K562 (cell line): ENCODE results near the gene PCDHA3. TPM values are rescaled to one million over a fixed set of nuclear protein-coding genes. Genes with fewer than 3 reads are reported as not detected.
"Not testable (repeated sequence)": the region's sequence is repeated elsewhere in the genome, so short reads cannot be mapped to it uniquely, and the experiment has no call there.

Experiments used
- ATAC-seq: fragments of 200-7000 bp; cut with Tn5 transposase; 3 replicates; pipeline ENCODE4 v1.9.1; 2020; ENCODE audit warnings: moderate library complexity
- BruUV-seq: library from RNA; stranded (reverse); fragments of 400-500 nt; replicated peaks from 2 replicates; lab custom pipeline; 2021; lab: Mats Ljungman, UMichigan
- CTCF ChIA-PET: fragments of 300-600 bp; formaldehyde crosslinking; extraction: SDS; loops from one replicate; lab custom pipeline; 2021; ENCODE audit warnings: low intra/inter-chr PET ratio; lab: Yijun Ruan, JAX
- POLR2A ChIA-PET: fragments of 300-600, 350-650 bp; sonication (Branson Sonifier 250); formaldehyde crosslinking; extraction: SDS; loops from one replicate; lab custom pipeline; 2021; ENCODE audit warnings: antibody characterized with exemption, inconsistent platforms; lab: Yijun Ruan, JAX
- DNase-seq, 4 experiments: peaks; one replicate each; pipeline versions ENCODE4 v3.0.0 to v3.0.0-alpha.2; 2011 to 2018; ENCODE audit warnings: low spot score in 3 of 4, mixed read lengths in 3 of 4; ENCODE audit errors: extremely low read depth in 1 of 4
- FAIRE-seq: peaks from 2 replicates; lab custom pipeline; 2011; peaks lifted over from hg19 to GRCh38; lab: Jason Lieb, UNC
- H2AFZ ChIP-seq: 2 replicates; pipeline ENCODE4 v1.6.0; 2011; ENCODE audit warnings: low read depth, low read length, control low read depth, inconsistent platforms
- H3K27ac ChIP-seq: fragments of 200-600 bp; 3 replicates; pipeline ENCODE4 v1.8.0; 2011; ENCODE audit warnings: low read depth, mild to moderate bottlenecking, control low read depth, inconsistent platforms, low read length, moderate library complexity, mixed read lengths; ENCODE audit errors: extremely low read depth
- H3K27me3 ChIP-seq, 2 experiments: fragments of 300-600 bp in 1 of 2; 2 replicates in 1 of 2; 3 replicates in 1 of 2; pipeline versions ENCODE4 v1.6.0 to v1.8.0; 2011; ENCODE audit warnings: inconsistent platforms in 2 of 2, low read length in 2 of 2, mild to moderate bottlenecking in 1 of 2, mixed read lengths in 1 of 2, moderate library complexity in 1 of 2; ENCODE audit not compliant: control insufficient read depth in 2 of 2, insufficient read depth in 2 of 2
- H3K36me3 ChIP-seq: fragments of 300-600 bp; 3 replicates; pipeline ENCODE4 v1.8.0; 2011; ENCODE audit warnings: mild to moderate bottlenecking, low read length, inconsistent platforms; ENCODE audit not compliant: control insufficient read depth, insufficient read depth
- H3K4me1 ChIP-seq, 2 experiments: fragments of 200-600 bp in 1 of 2; replicated peaks in 1 of 2; 2 replicates in 1 of 2; 3 replicates in 1 of 2; pipeline versions ENCODE4 v1.5.1 to v1.8.0; 2011; ENCODE audit warnings: inconsistent platforms in 2 of 2, low read length in 2 of 2, mild to moderate bottlenecking in 1 of 2, mixed read lengths in 1 of 2, moderate library complexity in 1 of 2; ENCODE audit not compliant: control insufficient read depth in 2 of 2, insufficient read depth in 2 of 2
- H3K4me2 ChIP-seq: 2 replicates; pipeline ENCODE4 v1.6.1; 2011; ENCODE audit warnings: low read length, control low read depth, inconsistent platforms, mixed read lengths; ENCODE audit not compliant: insufficient read depth
- H3K4me3 ChIP-seq: fragments of 200-600 bp; sonication (generic), shearing (Covaris generic); 2 replicates; pipeline ENCODE4 v1.5.1; 2016; ENCODE audit warnings: control low read depth, inconsistent platforms
- H3K79me2 ChIP-seq: fragments of 200-600 bp; 3 replicates; pipeline ENCODE4 v1.8.0; 2011; ENCODE audit warnings: low read length, inconsistent platforms; ENCODE audit not compliant: control insufficient read depth, insufficient read depth
- H3K9ac ChIP-seq, 2 experiments: 2 replicates each; pipeline versions ENCODE4 v1.6.0 to v1.6.1; 2011; ENCODE audit warnings: low read depth in 2 of 2, low read length in 2 of 2, control low read depth in 1 of 2, inconsistent platforms in 1 of 2, mild to moderate bottlenecking in 1 of 2, mixed read lengths in 1 of 2; ENCODE audit not compliant: insufficient read depth in 1 of 2
- H3K9me1 ChIP-seq: one replicate; pipeline ENCODE4 v1.6.0; 2011; ENCODE audit warnings: inconsistent platforms, mild to moderate bottlenecking, low read length, moderate library complexity; ENCODE audit not compliant: control insufficient read depth, insufficient read depth
- H3K9me3 ChIP-seq: replicated peaks from 2 replicates; pipeline ENCODE4 v1.5.1; 2011; ENCODE audit warnings: low read depth, low read length, inconsistent platforms; ENCODE audit not compliant: control insufficient read depth, insufficient read depth
- H4K20me1 ChIP-seq: replicated peaks from 2 replicates; pipeline ENCODE4 v1.6.1; 2011; ENCODE audit warnings: low read length, inconsistent platforms, mixed read lengths; ENCODE audit not compliant: control insufficient read depth, insufficient read depth
- CTCF ChIP-seq, 3 experiments: IDR thresholded peaks in 2 of 3; conservative IDR thresholded peaks in 1 of 3; 2 replicates each; pipeline ENCODE4 v1.5.1; 2011 to 2012; ENCODE audit warnings: low read length in 3 of 3, mild to moderate bottlenecking in 3 of 3, control low read depth in 2 of 3, improper control_type of control experiment in 1 of 3, inconsistent platforms in 1 of 3, low read depth in 1 of 3, mixed read lengths in 1 of 3, moderate library complexity in 1 of 3; ENCODE audit not compliant: insufficient read depth in 2 of 3
- FOXP4 ChIP-seq: sonication (generic); formaldehyde crosslinking; IDR thresholded peaks from 2 replicates; pipeline ENCODE4 v1.8.0; 2022; ENCODE audit warnings: mild to moderate bottlenecking, missing genetic modification reagents, borderline replicate concordance
- WGBS: fragments of 100-300 bp; shearing (Covaris generic); methylation state at CpG from one replicate; pipeline ENCODE4 v1.1.6; 2016; ENCODE audit warnings: low coverage, mixed read lengths; ENCODE audit not compliant: insufficient coverage; ENCODE audit errors: missing lambda C conversion rate; 5-methylcytosine and 5-hydroxymethylcytosine counted together
- in situ Hi-C: fragments of 300-500 bp; cut with MboI; formaldehyde crosslinking; loops from 4 replicates; pipeline ENCODE4 v1.15.0; 2018; ENCODE audit warnings: inconsistent platforms, mixed read lengths
- intact Hi-C: fragments of 100-400 bp; cut with micrococcal nuclease; formaldehyde crosslinking; loops from 2 replicates; pipeline ENCODE4 v1.14.2; 2022
- polyA plus RNA-seq, 8 experiments: library from polyadenylated mRNA; depleted of rRNA in 4 of 8; stranded (reverse) in 5 of 8; unstranded in 3 of 8; fragments of >200 nt; fragmentation: Nextera tagmentation in 2 of 8; fragmentation: Illumina TruSeq in 1 of 8; extraction: Ambion mirVana in 2 of 8; extraction: Trizol in 1 of 8; gene quantifications; 2 replicates each; pipeline versions ENCODE4 v1.2.1 to v1.2.3, GENCODE V29; 2011 to 2014; ENCODE audit warnings: inconsistent platforms in 1 of 8, missing spikeins in 1 of 8
- total RNA-seq, 7 experiments: library from RNA; depleted of rRNA in 6 of 7; stranded (reverse); fragments of >200 nt in 6 of 7; fragmentation: Illumina TruSeq in 2 of 7; extraction: Trizol in 2 of 7; gene quantifications; 2 replicates each; pipeline versions ENCODE4 v1.2.1 to v1.2.3, GENCODE V29; 2011 to 2021; ENCODE audit warnings: low replicate concordance in 1 of 7

The PCDHA3 gene
- total and polyA plus RNA-seq, 9 of the 15 experiments (the other 6 are each of a cell fraction or from before 2014, with no cell fraction given), result not detected

DNA sequence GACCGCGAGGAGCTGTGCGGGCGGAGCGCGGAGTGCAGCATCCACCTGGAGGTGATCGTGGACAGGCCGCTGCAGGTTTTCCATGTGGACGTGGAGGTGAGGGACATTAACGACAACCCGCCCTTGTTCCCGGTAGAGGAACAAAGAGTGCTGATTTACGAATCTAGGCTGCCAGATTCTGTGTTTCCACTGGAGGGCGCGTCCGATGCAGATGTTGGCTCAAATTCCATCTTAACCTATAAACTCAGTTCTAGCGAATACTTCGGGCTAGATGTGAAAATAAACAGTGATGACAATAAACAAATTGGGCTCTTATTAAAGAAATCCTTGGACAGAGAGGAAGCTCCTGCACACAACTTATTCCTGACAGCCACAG is 27.5 kb downstream of the PCDHA3 start:
- no peaks in the 10 kb centered on the region for H3K9me3 ChIP-seq
- no peaks in the 10 kb centered on the region for H3K79me2 ChIP-seq
- no peak for ATAC-seq
- no peaks in the 10 kb centered on the region for H4K20me1 ChIP-seq
- in situ Hi-C loops (no loop called here), intact Hi-C loops (loop anchor here (5.0 kb wide), 1 partner anchor 214 kb away; no protein-coding TSS in a partner anchor)
- ChIA-PET POLR2A (no interaction called here), CTCF (no interaction called here)
- no peak for DNase-seq
- no peak overlapping the region for H2AFZ ChIP-seq
- H3K4me3 ChIP-seq, result no peak overlapping the region
- H3K4me1 ChIP-seq, result peaks cover 0 to 15% of the 10 kb centered on the region in 2 experiments; a peak in 2 of 5 replicates
- no peaks in the 10 kb centered on the region for H3K9me1 ChIP-seq
- no peak overlapping the region for H3K9ac ChIP-seq
- H3K27me3 ChIP-seq, result no peaks in the 10 kb centered on the region
- no peaks in the 10 kb centered on the region for H3K36me3 ChIP-seq
- TF ChIP-seq FOXP4, result no peak
- TF ChIP-seq CTCF (IDR thresholded peaks at IDR 0.05 in 2 of 3, conservative IDR thresholded peaks at IDR 0.05 in 1 of 3; ENCODE audit: insufficient read depth in 2 of 3, low read depth in 1 of 3, low read length in 3 of 3), result peak in 2 of 3 experiments; percentile 5 to 15; a peak in 2 of 6 replicates
- no peak overlapping the region for H3K4me2 ChIP-seq
- 6% methylated on average over 15 of the region's 18 CpGs for WGBS
- FAIRE-seq, result no peak
- BruUV-seq, result no TSS peak
- H3K27ac ChIP-seq, result no peak overlapping the region

DNA sequence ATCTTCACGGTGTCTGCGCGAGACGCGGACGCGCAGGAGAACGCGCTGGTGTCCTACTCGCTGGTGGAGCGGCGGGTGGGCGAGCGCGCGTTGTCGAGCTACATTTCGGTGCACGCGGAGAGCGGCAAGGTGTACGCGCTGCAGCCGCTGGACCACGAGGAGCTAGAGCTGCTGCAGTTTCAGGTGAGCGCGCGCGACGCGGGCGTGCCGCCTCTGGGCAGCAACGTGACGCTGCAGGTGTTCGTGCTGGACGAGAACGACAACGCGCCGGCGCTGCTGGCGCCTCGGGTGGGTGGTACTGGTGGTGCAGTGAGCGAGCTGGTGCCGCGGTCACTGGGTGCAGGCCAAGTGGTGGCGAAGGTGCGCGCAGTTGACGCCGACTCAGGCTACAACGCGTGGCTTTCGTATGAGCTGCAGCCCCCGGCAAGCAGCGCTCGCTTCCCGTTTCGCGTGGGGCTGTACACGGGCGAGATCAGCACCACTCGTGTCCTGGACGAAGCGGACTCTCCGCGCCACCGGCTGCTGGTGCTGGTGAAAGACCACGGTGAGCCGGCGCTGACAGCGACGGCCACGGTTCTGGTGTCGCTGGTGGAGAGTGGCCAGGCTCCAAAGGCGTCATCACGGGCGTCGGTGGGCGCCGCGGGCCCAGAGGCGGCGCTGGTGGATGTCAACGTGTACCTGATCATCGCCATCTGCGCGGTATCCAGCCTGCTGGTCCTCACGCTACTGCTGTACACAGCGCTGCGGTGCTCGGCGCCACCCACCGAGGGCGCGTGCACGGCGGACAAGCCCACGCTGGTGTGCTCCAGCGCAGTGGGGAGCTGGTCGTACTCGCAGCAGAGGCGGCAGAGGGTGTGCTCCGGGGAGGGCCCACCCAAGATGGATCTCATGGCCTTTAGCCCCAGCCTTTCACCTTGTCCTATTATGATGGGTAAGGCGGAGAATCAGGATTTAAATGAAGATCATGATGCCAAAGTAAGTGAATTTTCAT is 28.9 kb downstream of the PCDHA3 start:
- POLR2A ChIA-PET, result interaction anchor here (0.6 kb wide), 1 partner anchor 520 kb away, joined by 3 read pairs; the partner anchor contains the start of gene PCDHGB1
- H3K9me3 ChIP-seq, H3K79me2 ChIP-seq, H3K4me2 ChIP-seq, in situ Hi-C loops, DNase-seq, BruUV-seq, H3K36me3 ChIP-seq, H3K27ac ChIP-seq, H4K20me1 ChIP-seq, H3K4me3 ChIP-seq, H3K9ac ChIP-seq, FAIRE-seq, CTCF ChIA-PET, H3K9me1 ChIP-seq, H2AFZ ChIP-seq, H3K27me3 ChIP-seq, ATAC-seq: not testable (repeated sequence)
- 31% methylated on average over 81 of the region's 106 CpGs for WGBS
- intact Hi-C loops, result loop anchor here (5.0 kb wide), 1 partner anchor 212 kb away; no protein-coding TSS in a partner anchor
- H3K4me1 ChIP-seq, result peaks cover 0 to 10% of the 10 kb centered on the region in 2 experiments; a peak in 1 of 5 replicates
